Neural crest cell (in vitro differentiated cells): ENCODE results near the gene PRR12. TPM values are rescaled to one million over a fixed set of nuclear protein-coding genes. Genes with fewer than 3 reads are reported as not detected.
A peak's percentile ranks its signal among the peaks of the same experiment; 100 is the strongest.

Source experiments
- DNase-seq: peaks from one replicate; pipeline ENCODE4 v3.0.0; 2021; ENCODE audit warnings: low read depth, mixed read lengths, low spot score
- H3K27ac Mint-ChIP-seq: one replicate; pipeline ENCODE4 v1.8.0; 2021; ENCODE audit warnings: mild to moderate bottlenecking, mixed read lengths; ENCODE audit not compliant: unreplicated experiment
- H3K27me3 Mint-ChIP-seq: 2 replicates; pipeline ENCODE4 v1.8.0; 2021; ENCODE audit warnings: low read depth, mild to moderate bottlenecking, mixed read lengths
- H3K36me3 Mint-ChIP-seq: 2 replicates; pipeline ENCODE4 v1.8.0; 2021; ENCODE audit warnings: low read depth, mild to moderate bottlenecking, mixed read lengths
- H3K4me1 Mint-ChIP-seq: 2 replicates; pipeline ENCODE4 v1.8.0; 2021; ENCODE audit warnings: mixed read lengths
- H3K4me3 Mint-ChIP-seq: one replicate; pipeline ENCODE4 v1.8.0; 2021; ENCODE audit warnings: mild to moderate bottlenecking, mixed read lengths
- H3K9me3 Mint-ChIP-seq: 2 replicates; pipeline ENCODE4 v1.8.0; 2021; ENCODE audit warnings: mixed read lengths
- total RNA-seq: library from RNA; stranded (reverse); gene quantifications from 2 replicates; pipeline ENCODE4 v1.2.1, GENCODE V29; 2021
- TF ChIP-seq, protein P1 (sequence below): fragments of 200-600 bp; sonication (generic); conservative IDR thresholded peaks from 2 replicates; pipeline ENCODE4 v1.5.0; 2021; ENCODE audit warnings: antibody characterized with exemption, mild to moderate bottlenecking

PRR12 gene
- total RNA-seq, 1 donor from 2014 or later: 51.7 TPM

DNA sequence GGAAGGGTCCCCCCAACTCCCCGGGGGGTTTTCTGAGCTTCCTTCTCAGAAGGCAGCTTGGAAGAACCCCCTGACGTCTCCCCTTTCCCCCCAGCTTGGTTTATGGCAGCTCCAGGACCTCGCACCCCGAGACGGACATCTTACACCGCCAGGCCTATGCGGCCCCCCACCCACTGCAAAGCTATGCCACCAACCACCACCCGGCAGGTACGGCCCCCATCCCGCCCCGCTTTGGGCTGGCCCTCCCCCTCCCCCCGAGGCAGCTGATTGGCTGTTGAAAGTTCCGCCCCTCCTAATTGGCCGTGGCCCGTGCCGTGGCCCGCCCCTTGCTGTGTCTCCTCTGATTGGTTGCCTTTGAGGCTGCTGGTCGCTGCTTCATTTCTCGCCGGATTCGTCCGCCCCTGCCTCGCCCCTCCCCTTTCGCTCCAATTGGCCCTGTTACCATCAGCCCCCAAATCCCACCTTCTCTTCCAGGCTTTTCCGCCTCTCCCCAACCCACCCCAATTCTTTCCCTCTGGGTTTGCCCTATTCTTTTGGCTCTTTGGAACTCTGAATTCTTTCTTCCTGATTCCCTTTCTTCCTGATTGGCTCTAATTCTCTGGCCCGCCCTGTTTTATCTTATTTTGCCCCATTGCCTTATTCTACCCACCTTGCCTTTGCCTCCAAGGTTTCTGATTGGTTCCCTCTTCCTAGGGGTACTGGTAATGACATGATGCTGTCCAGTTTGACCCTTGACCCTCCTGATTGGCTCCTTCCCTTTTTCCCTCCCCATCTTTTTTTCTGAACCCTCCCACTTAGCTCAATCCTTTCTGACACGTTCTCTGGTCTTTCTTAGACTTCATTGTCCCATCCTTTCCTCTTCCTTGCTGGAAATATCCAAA is 2.5 kb downstream of the PRR12 start:
- Mint-ChIP-seq H3K4me3 (peak overlapping the region; percentile 90), H3K4me1 (peaks cover 27% of the 10 kb centered on the region), H3K9me3 (no peaks in the 10 kb centered on the region), H3K27ac (peak overlapping the region; percentile 71), H3K36me3 (peaks cover 3% of the 10 kb centered on the region), H3K27me3 (peaks cover 5% of the 10 kb centered on the region)
- TF ChIP-seq, protein P1, sequence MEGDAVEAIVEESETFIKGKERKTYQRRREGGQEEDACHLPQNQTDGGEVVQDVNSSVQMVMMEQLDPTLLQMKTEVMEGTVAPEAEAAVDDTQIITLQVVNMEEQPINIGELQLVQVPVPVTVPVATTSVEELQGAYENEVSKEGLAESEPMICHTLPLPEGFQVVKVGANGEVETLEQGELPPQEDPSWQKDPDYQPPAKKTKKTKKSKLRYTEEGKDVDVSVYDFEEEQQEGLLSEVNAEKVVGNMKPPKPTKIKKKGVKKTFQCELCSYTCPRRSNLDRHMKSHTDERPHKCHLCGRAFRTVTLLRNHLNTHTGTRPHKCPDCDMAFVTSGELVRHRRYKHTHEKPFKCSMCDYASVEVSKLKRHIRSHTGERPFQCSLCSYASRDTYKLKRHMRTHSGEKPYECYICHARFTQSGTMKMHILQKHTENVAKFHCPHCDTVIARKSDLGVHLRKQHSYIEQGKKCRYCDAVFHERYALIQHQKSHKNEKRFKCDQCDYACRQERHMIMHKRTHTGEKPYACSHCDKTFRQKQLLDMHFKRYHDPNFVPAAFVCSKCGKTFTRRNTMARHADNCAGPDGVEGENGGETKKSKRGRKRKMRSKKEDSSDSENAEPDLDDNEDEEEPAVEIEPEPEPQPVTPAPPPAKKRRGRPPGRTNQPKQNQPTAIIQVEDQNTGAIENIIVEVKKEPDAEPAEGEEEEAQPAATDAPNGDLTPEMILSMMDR: no peak
- peak; percentile 89 for DNase-seq

DNA sequence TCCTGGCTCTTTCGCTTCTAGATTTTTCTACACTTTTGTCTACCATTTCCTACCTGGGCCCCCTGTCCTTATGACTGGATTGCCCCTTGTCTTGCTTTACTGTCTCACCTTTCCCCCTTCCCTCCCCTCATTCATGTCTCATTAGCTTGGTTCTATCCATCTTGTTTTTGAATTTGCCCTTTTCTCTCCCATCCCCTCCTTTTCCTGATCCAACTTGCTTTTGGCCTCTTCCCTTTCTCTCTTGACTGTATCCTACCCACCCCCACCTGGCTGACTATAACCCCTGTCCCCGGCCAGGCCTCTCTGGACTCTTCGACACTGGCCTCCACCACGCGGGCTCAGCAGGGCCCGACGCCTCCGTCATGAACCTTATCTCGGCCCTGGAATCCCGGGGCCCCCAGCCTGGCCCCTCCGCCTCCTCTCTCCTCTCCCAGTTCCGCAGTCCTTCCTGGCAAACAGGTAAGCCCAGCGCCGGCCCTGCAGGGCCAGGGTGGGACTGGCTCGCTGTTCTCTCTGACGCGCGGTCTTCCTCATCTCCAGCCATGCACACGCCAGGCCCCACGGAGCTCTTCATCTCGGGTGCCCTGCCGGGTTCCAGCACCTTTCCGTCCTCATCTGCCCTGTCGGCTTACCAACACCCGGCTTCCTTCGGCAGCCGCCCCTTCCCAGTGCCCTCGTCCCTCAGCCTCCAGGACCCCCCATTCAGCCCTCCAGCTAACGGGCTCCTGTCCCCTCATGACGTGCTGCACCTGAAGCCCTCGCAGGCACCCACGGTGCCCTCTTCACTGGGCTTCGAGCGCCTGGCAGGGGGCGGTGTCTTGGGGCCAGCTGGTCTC is 3.4 kb downstream of the PRR12 start:
- no peak overlapping the region for H3K27ac Mint-ChIP-seq
- TF ChIP-seq, protein P1: no peak
- peaks cover 2% of the 10 kb centered on the region for H3K27me3 Mint-ChIP-seq
- H3K4me1 Mint-ChIP-seq: peaks cover 27% of the 10 kb centered on the region
- no peaks in the 10 kb centered on the region for H3K9me3 Mint-ChIP-seq
- DNase-seq: no peak
- peak overlapping the region; percentile 90 for H3K4me3 Mint-ChIP-seq
- peaks cover 3% of the 10 kb centered on the region for H3K36me3 Mint-ChIP-seq

DNA sequence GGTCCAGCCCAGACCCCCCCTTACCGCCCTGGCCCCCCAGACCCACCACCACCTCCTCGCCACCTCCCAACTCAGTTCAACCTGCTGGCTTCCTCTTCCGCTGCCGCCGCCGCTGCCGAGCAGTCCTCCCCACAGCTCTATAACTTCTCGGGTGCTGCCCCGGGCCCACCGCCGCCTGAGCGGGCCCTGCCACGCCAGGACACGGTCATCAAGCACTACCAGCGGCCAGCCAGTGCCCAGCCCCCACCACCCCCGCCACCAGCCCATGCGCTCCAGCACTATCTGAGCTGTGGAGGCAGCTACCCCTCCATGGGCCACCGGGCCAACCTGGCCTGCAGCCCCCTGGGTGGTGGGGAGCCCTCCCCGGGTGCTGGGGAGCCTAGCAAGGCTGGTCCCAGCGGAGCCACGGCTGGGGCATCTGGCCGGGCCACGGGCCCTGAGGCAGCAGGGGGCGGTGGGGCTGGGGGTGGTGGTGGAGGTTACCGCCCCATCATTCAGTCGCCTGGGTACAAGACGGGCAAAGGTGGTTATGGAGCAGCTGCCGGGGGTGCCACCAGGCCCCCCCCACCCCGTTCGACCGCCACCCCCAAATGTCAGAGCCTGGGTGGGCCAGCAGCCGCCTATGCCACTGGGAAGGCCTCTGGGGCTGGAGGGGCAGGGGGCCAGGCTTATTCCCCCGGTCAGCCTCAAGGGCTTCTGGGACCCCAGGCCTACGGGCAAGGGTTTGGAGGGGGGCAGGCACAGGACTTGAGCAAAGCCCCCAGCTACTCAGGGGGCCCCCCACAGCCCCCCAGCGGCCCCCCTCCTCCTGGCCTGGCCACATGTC is 4.2 kb downstream of the PRR12 start:
- Mint-ChIP-seq H3K9me3 (no peaks in the 10 kb centered on the region), H3K4me3 (no peak overlapping the region), H3K27me3 (peaks cover 2% of the 10 kb centered on the region), H3K27ac (no peak overlapping the region), H3K4me1 (peaks cover 23% of the 10 kb centered on the region), H3K36me3 (peaks cover 7% of the 10 kb centered on the region)
- TF ChIP-seq, protein P1: no peak
- no peak for DNase-seq

DNA sequence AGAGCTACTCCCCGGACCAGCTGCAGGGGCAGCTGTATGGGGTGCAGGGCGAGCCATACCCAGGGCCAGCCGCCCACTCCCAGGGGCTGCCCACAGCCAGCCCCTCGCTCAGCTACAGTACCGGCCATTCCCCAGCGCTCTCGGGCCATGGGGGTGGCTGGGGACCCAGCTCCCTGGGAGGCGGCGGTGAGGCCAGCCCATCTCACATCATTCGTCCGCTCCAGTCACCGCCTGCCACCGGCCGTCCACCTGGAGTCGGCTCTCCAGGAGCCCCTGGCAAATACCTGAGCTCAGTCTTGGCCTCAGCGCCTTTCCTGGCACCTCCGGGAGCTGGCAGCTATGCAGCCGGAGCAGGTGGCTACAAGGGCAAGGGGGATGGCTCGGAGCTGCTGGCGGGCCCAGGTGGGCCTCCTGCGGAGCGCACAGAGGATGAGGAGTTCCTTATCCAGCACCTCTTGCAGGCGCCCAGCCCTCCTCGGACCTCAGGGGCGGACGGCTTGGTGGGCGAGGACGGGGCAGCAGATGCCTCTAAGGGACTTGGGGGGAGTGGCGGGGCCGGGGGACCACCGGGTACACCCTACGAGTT is 4.9 kb downstream of the PRR12 start:
- peaks cover 2% of the 10 kb centered on the region for H3K27me3 Mint-ChIP-seq
- DNase-seq: no peak
- peaks cover 22% of the 10 kb centered on the region for H3K4me1 Mint-ChIP-seq
- H3K4me3 Mint-ChIP-seq: no peak overlapping the region
- no peaks in the 10 kb centered on the region for H3K9me3 Mint-ChIP-seq
- peaks cover 9% of the 10 kb centered on the region for H3K36me3 Mint-ChIP-seq
- TF ChIP-seq, protein P1: no peak
- no peak overlapping the region for H3K27ac Mint-ChIP-seq

DNA sequence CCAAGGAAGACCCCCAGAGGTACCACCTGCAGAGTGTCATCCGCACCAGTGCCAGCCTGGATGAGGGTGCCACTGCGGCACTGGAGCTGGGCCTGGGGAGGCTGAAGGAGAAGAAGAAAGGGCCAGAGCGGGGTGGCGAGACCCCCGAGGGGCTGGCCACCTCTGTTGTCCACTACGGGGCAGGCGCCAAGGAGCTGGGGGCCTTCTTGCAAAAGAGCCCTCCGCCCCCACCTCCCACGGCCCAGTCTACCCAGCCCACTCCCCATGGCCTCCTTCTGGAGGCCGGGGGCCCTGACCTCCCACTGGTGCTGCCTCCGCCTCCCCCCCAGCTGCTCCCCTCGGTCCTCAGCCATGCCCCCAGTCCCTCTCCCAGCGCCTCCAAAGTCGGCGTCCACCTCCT is 5.4 kb downstream of the PRR12 start:
- Mint-ChIP-seq H3K36me3 (peaks cover 12% of the 10 kb centered on the region), H3K27ac (no peak overlapping the region), H3K4me1 (peaks cover 22% of the 10 kb centered on the region), H3K27me3 (peaks cover 2% of the 10 kb centered on the region), H3K9me3 (no peaks in the 10 kb centered on the region), H3K4me3 (no peak overlapping the region)
- DNase-seq: no peak
- TF ChIP-seq, protein P1: no peak
